Measurements from ENCODE around the gene PDGFB. TPM values are rescaled to one million over a fixed set of nuclear protein-coding genes. Genes with fewer than 3 reads are reported as not detected.
A peak's percentile ranks its signal among the peaks of the same experiment; 100 is the strongest.

Gene PDGFB
- total RNA-seq, 4 donors from 2014 or later: 6.0 to 20.0 (median 8.9) TPM

DNA sequence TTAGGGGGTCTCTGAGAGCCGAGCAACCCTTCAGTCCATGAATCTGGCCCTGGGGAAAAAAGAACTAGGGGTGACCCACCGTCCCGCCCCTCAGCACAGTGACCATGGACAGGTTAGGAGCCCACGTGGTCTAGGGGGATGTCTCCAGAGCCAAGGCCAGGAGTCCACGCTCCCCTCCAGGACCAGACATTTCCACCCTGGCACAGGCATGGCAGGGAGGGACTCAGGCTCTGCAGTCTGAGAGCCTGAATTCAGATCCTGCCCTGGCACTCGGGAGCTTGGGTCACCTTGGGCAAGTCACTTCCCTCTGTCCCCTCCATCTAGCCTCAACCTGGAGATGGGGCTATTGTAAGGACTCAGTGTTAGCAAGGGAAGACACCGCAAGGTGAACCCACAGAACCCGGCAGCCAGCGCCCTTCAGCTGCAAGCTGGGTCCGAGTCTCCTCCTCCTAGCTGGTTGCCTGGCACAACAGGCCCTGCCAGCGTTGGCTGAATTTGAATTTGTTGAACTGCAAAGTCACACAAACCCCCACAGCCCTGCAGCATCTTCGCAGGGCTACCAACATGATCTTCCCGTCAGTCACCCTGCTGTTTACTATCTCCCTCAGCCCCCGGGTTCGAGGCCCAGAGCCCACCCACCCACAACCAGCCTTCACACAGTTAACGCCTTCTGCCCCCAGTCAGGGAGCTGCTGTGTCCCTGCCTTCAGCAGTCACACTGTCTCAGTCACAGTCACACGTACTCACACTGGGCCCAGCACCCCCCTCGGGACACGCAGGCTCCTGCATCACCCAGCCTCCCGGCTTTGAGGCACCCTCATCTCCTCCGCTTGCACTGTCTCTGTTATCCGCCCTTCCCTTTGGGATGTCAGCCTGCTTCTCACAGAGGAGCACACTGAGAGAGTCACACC, 603 bp upstream of the PDGFB start:
- Histone ChIP-seq H3K9me3 (no peaks in the 10 kb centered on the region), H3K27me3 (no peaks in the 10 kb centered on the region), H3K4me3 (peak overlapping the region; percentile 54 to 83 (median 62)), H3K4me1 (peaks cover 26 to 40% of the 10 kb centered on the region in 2 donors), H3K27ac (peak overlapping the region; percentile 91 to 97 (median 92)), H3K36me3 (no peaks in the 10 kb centered on the region)
- no peak for ATAC-seq
- DNase-seq: no peak
- intact Hi-C loops (cut with DNase I; ENCODE audit: low total_unique reads): loop anchor here (2.0 kb wide), 2 partner anchors 37 to 71 kb away; no protein-coding TSS in a partner anchor
- in situ Hi-C loops (cut with MboI; ENCODE audit: low sequenced_read_pairs in 4 of 4): no loop called here
- TF ChIP-seq, protein P1, sequence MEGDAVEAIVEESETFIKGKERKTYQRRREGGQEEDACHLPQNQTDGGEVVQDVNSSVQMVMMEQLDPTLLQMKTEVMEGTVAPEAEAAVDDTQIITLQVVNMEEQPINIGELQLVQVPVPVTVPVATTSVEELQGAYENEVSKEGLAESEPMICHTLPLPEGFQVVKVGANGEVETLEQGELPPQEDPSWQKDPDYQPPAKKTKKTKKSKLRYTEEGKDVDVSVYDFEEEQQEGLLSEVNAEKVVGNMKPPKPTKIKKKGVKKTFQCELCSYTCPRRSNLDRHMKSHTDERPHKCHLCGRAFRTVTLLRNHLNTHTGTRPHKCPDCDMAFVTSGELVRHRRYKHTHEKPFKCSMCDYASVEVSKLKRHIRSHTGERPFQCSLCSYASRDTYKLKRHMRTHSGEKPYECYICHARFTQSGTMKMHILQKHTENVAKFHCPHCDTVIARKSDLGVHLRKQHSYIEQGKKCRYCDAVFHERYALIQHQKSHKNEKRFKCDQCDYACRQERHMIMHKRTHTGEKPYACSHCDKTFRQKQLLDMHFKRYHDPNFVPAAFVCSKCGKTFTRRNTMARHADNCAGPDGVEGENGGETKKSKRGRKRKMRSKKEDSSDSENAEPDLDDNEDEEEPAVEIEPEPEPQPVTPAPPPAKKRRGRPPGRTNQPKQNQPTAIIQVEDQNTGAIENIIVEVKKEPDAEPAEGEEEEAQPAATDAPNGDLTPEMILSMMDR (IDR thresholded peaks at IDR 0.05 in 4 of 5, conservative IDR thresholded peaks at IDR 0.05 in 1 of 5): no peak
- TF ChIP-seq POLR2A (IDR thresholded peaks at IDR 0.05): peak in 1 of 2 donors; percentile 13

DNA sequence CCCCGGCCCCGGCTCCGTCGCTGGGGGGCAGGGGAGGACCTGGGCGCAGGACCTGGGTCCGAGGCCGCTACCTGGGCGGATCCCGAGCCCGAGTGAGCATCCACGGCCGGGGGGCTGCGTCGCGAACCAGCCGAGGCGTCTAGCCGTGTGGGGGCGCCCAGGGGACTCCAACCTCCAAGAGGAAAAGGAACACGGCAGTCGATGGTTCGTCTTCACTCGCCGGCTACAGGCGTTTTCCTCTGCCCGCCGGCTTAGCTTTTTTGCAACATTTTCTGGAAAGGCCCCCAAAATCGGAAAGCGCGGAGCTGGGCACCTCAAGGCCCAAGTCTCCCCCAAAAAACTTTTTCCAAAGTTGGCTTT, 666 bp downstream of the PDGFB start:
- Histone ChIP-seq H3K27me3 (no peaks in the 10 kb centered on the region), H3K27ac (peak overlapping the region; percentile 91 to 97 (median 92)), H3K4me3 (peak overlapping the region; percentile 54 to 83 (median 62)), H3K9me3 (no peaks in the 10 kb centered on the region), H3K4me1 (peaks cover 38 to 53% of the 10 kb centered on the region in 2 donors), H3K36me3 (no peaks in the 10 kb centered on the region)
- TF ChIP-seq, protein P1 (IDR thresholded peaks at IDR 0.05 in 4 of 5, conservative IDR thresholded peaks at IDR 0.05 in 1 of 5): no peak
- no peak for TF ChIP-seq POLR2A (IDR thresholded peaks at IDR 0.05)
- intact Hi-C loops (cut with DNase I; ENCODE audit: low total_unique reads): loop anchor here (2.0 kb wide), 2 partner anchors 39 to 73 kb away; no protein-coding TSS in a partner anchor
- ATAC-seq (no peak), DNase-seq (no peak)
- in situ Hi-C loops (cut with MboI; ENCODE audit: low sequenced_read_pairs in 4 of 4): no loop called here

DNA sequence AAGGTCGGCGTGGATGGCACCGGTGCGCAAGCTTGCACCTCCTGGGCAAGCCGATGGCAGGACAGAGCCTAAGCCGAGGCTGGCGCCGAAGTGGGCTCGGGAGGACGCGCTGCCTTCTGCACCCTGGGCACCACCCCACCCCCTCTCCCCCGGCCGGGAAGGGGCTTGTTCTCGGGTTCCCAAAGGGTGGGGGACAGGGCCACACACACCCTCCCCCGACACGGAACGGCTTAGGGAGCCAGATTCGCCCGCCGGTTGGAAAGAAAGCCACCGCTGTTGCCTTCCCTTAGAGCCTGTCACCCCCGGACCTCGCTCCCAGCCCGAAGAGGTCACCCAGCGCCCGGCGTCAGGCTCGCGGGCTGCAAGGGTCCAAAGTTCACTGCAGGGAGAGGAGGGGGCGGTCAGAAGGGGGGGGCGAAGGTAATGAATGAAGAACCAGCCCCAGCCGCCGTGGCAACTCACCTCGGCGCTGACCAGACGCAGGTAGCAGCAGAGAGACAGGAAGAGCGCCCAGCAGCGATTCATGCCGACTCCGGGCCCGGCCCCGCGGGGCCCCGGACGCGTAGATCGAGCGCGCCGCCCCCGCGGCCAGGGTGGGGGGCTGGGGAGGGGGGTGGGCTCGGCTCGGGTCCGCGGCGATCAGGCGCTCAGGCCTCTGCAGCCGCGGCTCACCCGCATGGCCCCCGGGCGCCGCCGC, 1.2 kb downstream of the PDGFB start:
- intact Hi-C loops (cut with DNase I; ENCODE audit: low total_unique reads): loop anchor here (2.0 kb wide), 2 partner anchors 39 to 73 kb away; no protein-coding TSS in a partner anchor
- in situ Hi-C loops (cut with MboI; ENCODE audit: low sequenced_read_pairs in 4 of 4): no loop called here
- no peaks in the 10 kb centered on the region for H3K9me3 ChIP-seq
- H3K4me1 ChIP-seq: peaks cover 40 to 56% of the 10 kb centered on the region in 2 donors
- H3K4me3 ChIP-seq: peak overlapping the region; percentile 54 to 83 (median 62)
- DNase-seq: no peak
- H3K27ac ChIP-seq: peak overlapping the region; percentile 91 to 97 (median 92)
- TF ChIP-seq POLR2A (IDR thresholded peaks at IDR 0.05): peak in 1 of 2 donors; percentile 3
- TF ChIP-seq, protein P1 (IDR thresholded peaks at IDR 0.05 in 4 of 5, conservative IDR thresholded peaks at IDR 0.05 in 1 of 5): no peak
- no peaks in the 10 kb centered on the region for H3K36me3 ChIP-seq
- peak in 1 of 2 donors; percentile 16 for ATAC-seq
- no peaks in the 10 kb centered on the region for H3K27me3 ChIP-seq

DNA sequence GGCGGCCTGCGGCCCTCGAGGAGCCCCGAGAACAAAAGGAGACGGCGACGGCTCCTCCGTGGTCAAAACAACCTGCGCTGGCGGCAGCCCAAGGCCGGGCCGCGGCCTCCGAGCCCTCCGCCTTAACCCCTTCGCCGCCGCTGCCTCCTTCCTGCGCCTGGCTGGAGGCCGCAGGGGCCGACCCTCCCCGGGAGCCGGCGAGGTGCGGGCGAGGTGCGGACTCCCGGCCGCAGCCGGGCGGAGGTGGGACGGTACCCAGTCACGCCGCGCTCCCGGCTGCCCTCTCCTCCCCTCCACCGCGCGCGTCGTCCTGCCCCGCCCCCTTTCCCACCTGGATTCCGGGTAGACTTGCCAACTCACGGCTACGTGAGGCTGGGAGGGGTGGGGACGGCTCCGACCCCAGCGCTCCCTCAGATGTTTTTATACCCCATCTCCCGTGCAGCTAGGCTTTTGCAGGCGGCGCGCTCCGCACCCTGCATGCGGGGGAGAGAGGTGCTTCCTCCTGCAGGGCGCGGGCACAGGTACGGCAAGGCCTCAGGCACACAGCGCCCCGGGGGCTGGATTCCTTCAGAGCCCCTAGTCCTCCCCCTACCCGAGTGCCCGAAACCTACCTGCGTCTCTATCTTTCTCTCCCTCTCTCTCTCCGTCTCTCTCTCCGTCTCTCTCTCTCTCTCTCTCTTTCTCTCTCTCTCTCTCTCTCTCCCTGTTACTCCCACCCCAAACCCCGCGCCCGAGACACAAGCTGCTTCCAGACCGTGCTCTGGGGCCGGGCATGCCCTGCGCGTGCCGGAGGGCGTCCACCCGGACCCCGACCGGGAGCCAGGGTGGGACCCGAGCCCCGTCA, 2.0 kb downstream of the PDGFB start:
- Histone ChIP-seq H3K27ac (peak overlapping the region; percentile 91 to 97 (median 92)), H3K9me3 (no peaks in the 10 kb centered on the region), H3K27me3 (no peaks in the 10 kb centered on the region), H3K36me3 (no peaks in the 10 kb centered on the region), H3K4me1 (peaks cover 46 to 61% of the 10 kb centered on the region in 2 donors), H3K4me3 (peak overlapping the region; percentile 54 to 83 (median 62))
- ATAC-seq (no peak), DNase-seq (no peak)
- TF ChIP-seq, protein P1 (IDR thresholded peaks at IDR 0.05 in 4 of 5, conservative IDR thresholded peaks at IDR 0.05 in 1 of 5): peak in 2 of 5 experiments; percentile 34 to 42
- peak in 1 of 2 donors; percentile 22 for TF ChIP-seq POLR2A (IDR thresholded peaks at IDR 0.05)
- intact Hi-C loops (cut with DNase I; ENCODE audit: low total_unique reads): no loop called here
- in situ Hi-C loops (cut with MboI; ENCODE audit: low sequenced_read_pairs in 4 of 4): no loop called here
